DND-41 (cell line): ENCODE measurements around the gene SLC39A5.

Source experiments
- EZH2 ChIP-seq: IDR thresholded peaks from 3 replicates; pipeline ENCODE4 v1.6.1; 2012; ENCODE audit warnings: borderline replicate concordance, low read depth, mild to moderate bottlenecking, moderate library complexity, low read length, inconsistent platforms; ENCODE audit not compliant: severe bottlenecking
- TF ChIP-seq, protein P1 (sequence below): IDR thresholded peaks from 2 replicates; pipeline ENCODE4 v1.5.1; 2012; ENCODE audit warnings: borderline replicate concordance, low read length, moderate library complexity, mild to moderate bottlenecking; ENCODE audit not compliant: poor library complexity, severe bottlenecking; ENCODE audit errors: extremely low read depth

DNA sequence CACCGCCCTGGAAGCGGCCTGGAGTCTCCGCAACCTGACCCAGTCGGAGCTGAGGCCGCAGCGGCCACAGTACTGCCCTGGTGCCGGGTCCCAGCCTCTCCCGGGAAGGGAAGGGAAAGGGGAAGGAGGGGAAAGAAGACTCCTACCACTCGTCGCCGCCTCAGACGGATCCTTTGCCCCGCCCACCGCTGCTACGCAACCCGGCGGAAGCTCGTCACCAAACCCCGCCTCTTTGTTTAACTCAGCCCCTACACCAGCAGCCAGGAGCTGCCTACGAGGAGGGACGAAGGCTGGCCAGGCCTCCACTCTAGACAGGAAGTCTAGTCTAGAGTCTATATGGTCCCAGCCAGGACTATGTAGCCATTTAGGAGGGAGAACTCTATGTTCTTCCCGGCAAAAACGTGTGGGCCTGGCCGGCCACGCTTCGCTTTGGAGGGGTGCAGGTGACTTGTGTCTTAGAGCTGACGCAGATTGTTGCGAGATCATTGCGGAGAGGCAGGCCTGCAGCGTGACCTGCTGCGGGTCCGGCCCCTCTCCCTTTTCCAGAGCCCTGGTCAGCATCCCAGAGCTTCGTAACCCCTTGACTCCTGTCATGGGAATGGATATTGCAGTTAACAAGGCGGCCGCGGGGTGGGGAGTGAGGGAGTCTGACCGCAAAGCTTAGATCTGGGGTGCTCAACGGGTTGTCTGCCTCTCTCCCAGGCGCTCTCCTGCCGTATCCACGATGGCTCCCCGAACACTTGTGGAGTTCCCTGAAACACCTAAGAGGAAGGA lies 7.9 kb upstream of the SLC39A5 start, which contains the start of gene RNF41:
- no peak for TF ChIP-seq EZH2
- TF ChIP-seq, protein P1, sequence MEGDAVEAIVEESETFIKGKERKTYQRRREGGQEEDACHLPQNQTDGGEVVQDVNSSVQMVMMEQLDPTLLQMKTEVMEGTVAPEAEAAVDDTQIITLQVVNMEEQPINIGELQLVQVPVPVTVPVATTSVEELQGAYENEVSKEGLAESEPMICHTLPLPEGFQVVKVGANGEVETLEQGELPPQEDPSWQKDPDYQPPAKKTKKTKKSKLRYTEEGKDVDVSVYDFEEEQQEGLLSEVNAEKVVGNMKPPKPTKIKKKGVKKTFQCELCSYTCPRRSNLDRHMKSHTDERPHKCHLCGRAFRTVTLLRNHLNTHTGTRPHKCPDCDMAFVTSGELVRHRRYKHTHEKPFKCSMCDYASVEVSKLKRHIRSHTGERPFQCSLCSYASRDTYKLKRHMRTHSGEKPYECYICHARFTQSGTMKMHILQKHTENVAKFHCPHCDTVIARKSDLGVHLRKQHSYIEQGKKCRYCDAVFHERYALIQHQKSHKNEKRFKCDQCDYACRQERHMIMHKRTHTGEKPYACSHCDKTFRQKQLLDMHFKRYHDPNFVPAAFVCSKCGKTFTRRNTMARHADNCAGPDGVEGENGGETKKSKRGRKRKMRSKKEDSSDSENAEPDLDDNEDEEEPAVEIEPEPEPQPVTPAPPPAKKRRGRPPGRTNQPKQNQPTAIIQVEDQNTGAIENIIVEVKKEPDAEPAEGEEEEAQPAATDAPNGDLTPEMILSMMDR: peak; percentile 40
